Smooth muscle cell (in vitro differentiated cells): Measurements from ENCODE around the gene PHF21B. TPM values are rescaled to one million over a fixed set of nuclear protein-coding genes. Genes with fewer than 3 reads are reported as not detected.

ENCODE experiments used
- DNase-seq: peaks from one replicate; lab custom pipeline; 2025; ENCODE audit not compliant: unreplicated experiment; lab: John Stamatoyannopoulos, UW
- H2AFZ ChIP-seq: fragments of 200-600 bp; sonication (generic); 2 replicates; pipeline ENCODE4 v1.6.0; 2016; ENCODE audit warnings: antibody characterized with exemption, low read depth, mild to moderate bottlenecking
- H3F3A ChIP-seq: fragments of 200-600 bp; sonication (generic); 2 replicates; pipeline ENCODE4 v1.6.0; 2017; ENCODE audit warnings: antibody characterized with exemption, low read depth
- H3K27ac ChIP-seq: fragments of 200-600 bp; sonication (generic); 2 replicates; pipeline ENCODE4 v1.5.1; 2016; ENCODE audit warnings: low read depth, mild to moderate bottlenecking
- H3K27me3 ChIP-seq: fragments of 200-600 bp; sonication (generic); 2 replicates; pipeline ENCODE4 v1.6.1; 2016; ENCODE audit warnings: low read depth, mild to moderate bottlenecking
- H3K36me3 ChIP-seq: fragments of 200-600 bp; sonication (generic); 2 replicates; pipeline ENCODE4 v1.5.1; 2016; ENCODE audit warnings: low read depth
- H3K4me1 ChIP-seq: fragments of 200-600 bp; sonication (generic); 2 replicates; pipeline ENCODE4 v1.5.1; 2016; ENCODE audit warnings: low read depth
- H3K4me2 ChIP-seq: fragments of 200-600 bp; sonication (generic); 2 replicates; pipeline ENCODE4 v1.6.0; 2016; ENCODE audit warnings: mild to moderate bottlenecking
- H3K4me3 ChIP-seq: fragments of 200-600 bp; sonication (generic); 2 replicates; pipeline ENCODE4 v1.5.1; 2016; ENCODE audit warnings: mild to moderate bottlenecking
- H3K79me2 ChIP-seq: fragments of 200-600 bp; sonication (generic); 2 replicates; pipeline ENCODE4 v1.6.0; 2016; ENCODE audit warnings: low read depth, mild to moderate bottlenecking
- H3K9ac ChIP-seq: fragments of 200-600 bp; sonication (generic); 2 replicates; pipeline ENCODE4 v1.6.0; 2016; ENCODE audit warnings: low read depth
- H3K9me3 ChIP-seq: fragments of 200-600 bp; sonication (generic); replicated peaks from 2 replicates; pipeline ENCODE4 v1.5.1; 2016; ENCODE audit warnings: low read depth
- H4K20me1 ChIP-seq: fragments of 200-600 bp; sonication (generic); 2 replicates; pipeline ENCODE4 v1.6.0; 2016; ENCODE audit warnings: low read depth
- WGBS: methylation state at CpG from one replicate; pipeline ENCODE4 v1.1.7; 2016; ENCODE audit warnings: low lambda C conversion rate; 5-methylcytosine and 5-hydroxymethylcytosine counted together
- polyA plus RNA-seq: library from polyadenylated mRNA; unstranded; fragments of >200 nt; fragmentation: Nextera tagmentation; extraction: Ambion mirVana; gene quantifications from 2 replicates; pipeline ENCODE4 v1.2.1, GENCODE V29; 2016
- total RNA-seq: library from RNA; depleted of rRNA; stranded (reverse); fragments of >200 nt; gene quantifications from 2 replicates; pipeline ENCODE4 v1.2.3, GENCODE V29; 2014
- TF ChIP-seq, protein P1 (sequence below): fragments of 200-600 bp; sonication (generic); IDR thresholded peaks from 2 replicates; pipeline ENCODE4 v1.5.1; 2017; ENCODE audit warnings: borderline replicate concordance, mild to moderate bottlenecking, antibody characterized with exemption; ENCODE audit not compliant: insufficient read depth, poor library complexity, severe bottlenecking

PHF21B gene
- total and polyA plus RNA-seq, 2 experiments from 2014 or later: 0.13 TPM

DNA sequence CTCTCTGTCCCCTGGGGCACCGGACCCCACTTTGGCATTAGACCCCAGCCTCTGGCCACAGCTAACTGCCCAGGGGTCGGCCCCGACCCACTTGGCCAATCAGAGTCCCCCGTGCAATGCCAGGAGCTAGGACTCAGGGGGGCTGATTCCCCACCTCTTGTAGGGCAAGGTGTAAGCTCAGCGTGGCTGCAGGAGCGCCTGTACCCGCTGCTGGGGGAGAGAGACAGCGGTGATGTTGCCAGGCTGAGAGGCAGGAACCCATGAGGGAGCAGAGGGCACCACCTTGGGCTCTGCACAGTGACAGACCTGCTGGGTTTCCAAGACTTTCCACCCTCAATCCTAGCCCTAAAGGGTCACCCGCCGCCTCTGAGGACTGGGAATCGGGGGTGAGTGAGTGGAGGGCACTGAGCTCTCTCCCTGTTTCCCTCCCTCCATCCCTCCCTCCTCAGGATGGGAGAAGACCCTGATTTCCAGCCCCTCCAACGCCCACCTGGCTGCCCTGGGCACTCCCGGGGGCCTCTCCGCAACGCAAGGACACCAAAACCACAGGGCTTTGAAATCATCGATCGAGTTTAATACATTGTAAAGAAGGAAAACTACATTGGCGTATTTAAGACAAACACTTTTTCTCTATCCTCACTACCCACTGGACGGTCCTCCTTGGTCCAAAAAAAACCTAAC, 129.1 kb downstream of the PHF21B start:
- H3K27me3 ChIP-seq: no peaks in the 10 kb centered on the region
- no peak overlapping the region for H3K4me2 ChIP-seq
- H3K27ac ChIP-seq: no peak overlapping the region
- no peak for DNase-seq
- no peaks in the 10 kb centered on the region for H3K36me3 ChIP-seq
- no peak overlapping the region for H3K9ac ChIP-seq
- peaks cover 5% of the 10 kb centered on the region for H3K9me3 ChIP-seq
- TF ChIP-seq, protein P1, sequence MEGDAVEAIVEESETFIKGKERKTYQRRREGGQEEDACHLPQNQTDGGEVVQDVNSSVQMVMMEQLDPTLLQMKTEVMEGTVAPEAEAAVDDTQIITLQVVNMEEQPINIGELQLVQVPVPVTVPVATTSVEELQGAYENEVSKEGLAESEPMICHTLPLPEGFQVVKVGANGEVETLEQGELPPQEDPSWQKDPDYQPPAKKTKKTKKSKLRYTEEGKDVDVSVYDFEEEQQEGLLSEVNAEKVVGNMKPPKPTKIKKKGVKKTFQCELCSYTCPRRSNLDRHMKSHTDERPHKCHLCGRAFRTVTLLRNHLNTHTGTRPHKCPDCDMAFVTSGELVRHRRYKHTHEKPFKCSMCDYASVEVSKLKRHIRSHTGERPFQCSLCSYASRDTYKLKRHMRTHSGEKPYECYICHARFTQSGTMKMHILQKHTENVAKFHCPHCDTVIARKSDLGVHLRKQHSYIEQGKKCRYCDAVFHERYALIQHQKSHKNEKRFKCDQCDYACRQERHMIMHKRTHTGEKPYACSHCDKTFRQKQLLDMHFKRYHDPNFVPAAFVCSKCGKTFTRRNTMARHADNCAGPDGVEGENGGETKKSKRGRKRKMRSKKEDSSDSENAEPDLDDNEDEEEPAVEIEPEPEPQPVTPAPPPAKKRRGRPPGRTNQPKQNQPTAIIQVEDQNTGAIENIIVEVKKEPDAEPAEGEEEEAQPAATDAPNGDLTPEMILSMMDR: no peak
- H2AFZ ChIP-seq: no peak overlapping the region
- no peak overlapping the region for H3K4me3 ChIP-seq
- no peaks in the 10 kb centered on the region for H3F3A ChIP-seq
- WGBS: 95% methylated on average over 19 of the region's 19 CpGs
- H3K79me2 ChIP-seq: no peaks in the 10 kb centered on the region
- H3K4me1 ChIP-seq: no peaks in the 10 kb centered on the region
- H4K20me1 ChIP-seq: no peaks in the 10 kb centered on the region

DNA sequence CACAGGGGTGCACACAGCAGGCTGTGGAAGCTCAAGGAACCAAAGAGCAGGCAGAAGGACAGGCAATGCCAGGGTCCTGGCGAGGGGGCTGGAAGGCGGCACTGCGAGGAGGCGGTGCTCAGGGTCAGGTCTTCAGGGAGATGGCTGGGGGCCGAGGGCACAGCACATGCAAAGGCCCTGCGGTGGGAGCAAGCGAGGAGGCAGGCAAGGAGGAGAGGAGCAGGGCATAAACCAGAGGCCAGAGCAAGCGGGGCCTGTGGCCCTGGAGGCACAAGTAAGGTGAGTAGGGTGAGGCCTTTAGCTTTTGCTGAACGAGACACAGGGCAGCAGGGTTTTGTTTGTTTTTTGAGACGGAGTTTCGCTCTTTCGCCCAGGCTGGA, 130.5 kb downstream of the PHF21B start:
- H3K4me1 ChIP-seq: no peaks in the 10 kb centered on the region
- no peaks in the 10 kb centered on the region for H4K20me1 ChIP-seq
- no peaks in the 10 kb centered on the region for H3K79me2 ChIP-seq
- no peaks in the 10 kb centered on the region for H3K36me3 ChIP-seq
- no peak overlapping the region for H3K4me3 ChIP-seq
- WGBS: 96% methylated on average over 12 of the region's 12 CpGs
- peaks cover 5% of the 10 kb centered on the region for H3K9me3 ChIP-seq
- H3K27me3 ChIP-seq: no peaks in the 10 kb centered on the region
- TF ChIP-seq, protein P1: no peak
- no peak overlapping the region for H3K27ac ChIP-seq
- H3F3A ChIP-seq: no peaks in the 10 kb centered on the region
- no peak overlapping the region for H2AFZ ChIP-seq
- no peak for DNase-seq
- H3K9ac ChIP-seq: no peak overlapping the region
- H3K4me2 ChIP-seq: no peak overlapping the region

DNA sequence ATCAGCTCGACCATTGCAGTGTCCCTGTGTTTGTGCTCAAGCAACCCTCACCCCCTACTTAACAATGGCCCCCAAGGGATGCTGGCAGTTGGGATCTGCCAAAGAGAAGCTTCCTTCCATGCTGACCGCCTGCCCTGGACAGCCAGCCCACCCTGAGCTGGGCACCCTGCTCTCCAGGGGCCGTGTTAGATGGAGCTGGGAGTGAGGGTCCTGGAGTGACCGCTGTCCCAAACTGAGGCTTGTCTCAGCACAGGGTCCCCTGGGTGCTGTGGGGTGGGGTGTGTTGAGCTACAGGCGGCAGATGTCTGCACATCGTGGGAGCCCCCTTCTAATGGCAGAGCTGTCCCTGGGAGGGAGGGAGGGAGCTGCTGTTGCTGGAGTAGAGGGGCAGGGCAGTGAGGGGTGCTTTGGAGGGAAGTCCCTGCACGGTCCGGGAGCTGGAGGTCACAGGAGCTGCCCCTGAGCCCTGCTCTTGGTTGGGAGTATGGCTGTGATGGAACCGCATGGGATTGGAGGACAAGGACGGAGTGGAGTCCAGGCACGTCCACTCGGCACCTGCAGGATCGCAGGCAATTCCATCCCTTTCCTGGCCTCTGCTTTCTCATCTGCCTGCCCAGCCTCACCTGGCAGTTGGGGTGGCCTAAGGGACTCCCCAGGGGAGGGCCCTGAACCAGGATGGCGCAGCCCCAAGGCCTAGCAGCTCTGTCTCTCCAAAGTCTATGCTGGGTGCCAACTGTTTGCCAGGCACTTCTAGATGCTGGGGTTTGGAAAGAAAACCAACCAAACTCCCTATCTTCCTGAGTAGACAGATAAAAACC, 131.1 kb downstream of the PHF21B start:
- H3K4me1 ChIP-seq: no peaks in the 10 kb centered on the region
- H3K4me2 ChIP-seq: no peak overlapping the region
- H3F3A ChIP-seq: no peaks in the 10 kb centered on the region
- DNase-seq: no peak
- WGBS: 92% methylated on average over 12 of the region's 14 CpGs
- no peak overlapping the region for H2AFZ ChIP-seq
- H3K4me3 ChIP-seq: no peak overlapping the region
- no peaks in the 10 kb centered on the region for H4K20me1 ChIP-seq
- no peaks in the 10 kb centered on the region for H3K79me2 ChIP-seq
- TF ChIP-seq, protein P1: no peak
- peaks cover 5% of the 10 kb centered on the region for H3K9me3 ChIP-seq
- no peaks in the 10 kb centered on the region for H3K36me3 ChIP-seq
- H3K9ac ChIP-seq: no peak overlapping the region
- no peak overlapping the region for H3K27ac ChIP-seq
- no peaks in the 10 kb centered on the region for H3K27me3 ChIP-seq
